Measurements from ENCODE around the gene AMN. TPM values are rescaled to one million over a fixed set of nuclear protein-coding genes. Genes with fewer than 3 reads are reported as not detected.
"Not testable (repeated sequence)": the region's sequence is repeated elsewhere in the genome, so short reads cannot be mapped to it uniquely, and the experiment has no call there.

Gene AMN
- total RNA-seq, 1 donor = 0.43 TPM

GRCh38 chr14:102891111-102891510 lies 31.4 kb upstream of the AMN start:
- no peak for TF ChIP-seq CTCF (IDR thresholded peaks at IDR 0.05; ENCODE audit: insufficient read depth, low read depth, low read length)
- DNase-seq (ENCODE audit: low read depth) = no peak
- H3K4me3 ChIP-seq (ENCODE audit: low read depth, low read length) = no peak overlapping the region

- DNase-seq (ENCODE audit: low read depth) = peak; percentile 45
- TF ChIP-seq CTCF (IDR thresholded peaks at IDR 0.05; ENCODE audit: insufficient read depth, low read depth, low read length) = no peak
- H3K4me3 ChIP-seq (ENCODE audit: low read depth, low read length) = no peak overlapping the region
Measured at GRCh38 chr14:102891556-102891955, 30.9 kb upstream of the AMN start.

GRCh38 chr14:102892651-102893050 lies 29.8 kb upstream of the AMN start:
- DNase-seq (ENCODE audit: low read depth) = no peak
- TF ChIP-seq CTCF (IDR thresholded peaks at IDR 0.05; ENCODE audit: insufficient read depth, low read depth, low read length) = no peak
- no peak overlapping the region for H3K4me3 ChIP-seq (ENCODE audit: low read depth, low read length)

- peak; percentile 96 for DNase-seq (ENCODE audit: low read depth)
- H3K4me3 ChIP-seq (ENCODE audit: low read depth, low read length) = no peak overlapping the region
- no peak for TF ChIP-seq CTCF (IDR thresholded peaks at IDR 0.05; ENCODE audit: insufficient read depth, low read depth, low read length)
Measured at GRCh38 chr14:102893452-102893851, 29.0 kb upstream of the AMN start.

- DNase-seq (ENCODE audit: low read depth); H3K4me3 ChIP-seq (ENCODE audit: low read depth, low read length): not testable (repeated sequence)
Measured at GRCh38 chr14:102896735-102897134, 25.7 kb upstream of the AMN start.

- no peak for TF ChIP-seq CTCF (IDR thresholded peaks at IDR 0.05; ENCODE audit: insufficient read depth, low read depth, low read length)
- H3K4me3 ChIP-seq (ENCODE audit: low read depth, low read length) = no peak overlapping the region
Measured at GRCh38 chr14:102897299-102898027, 25.0 kb upstream of the AMN start.

GRCh38 chr14:102898298-102898697 lies 24.2 kb upstream of the AMN start:
- DNase-seq (ENCODE audit: low read depth) = no peak
- no peak for TF ChIP-seq CTCF (IDR thresholded peaks at IDR 0.05; ENCODE audit: insufficient read depth, low read depth, low read length)
- H3K4me3 ChIP-seq (ENCODE audit: low read depth, low read length) = no peak overlapping the region

More at GRCh38 chr14:102897299-102898027, 25.0 kb upstream of the AMN start:
- no peak for DNase-seq (ENCODE audit: low read depth)
